HepG2 (cell line): ENCODE measurements around the gene SGO1. TPM values are rescaled to one million over a fixed set of nuclear protein-coding genes. Genes with fewer than 3 reads are reported as not detected.

Experiments
- ATAC-seq: fragments of 200-7000 bp; cut with Tn5 transposase; 3 replicates; pipeline ENCODE4 v1.9.1; 2020; ENCODE audit warnings: mild to moderate bottlenecking, moderate library complexity
- BruUV-seq: library from RNA; stranded (reverse); fragments of 400-500 nt; replicated peaks from 2 replicates; lab custom pipeline; 2021; lab: Mats Ljungman, UMichigan
- CTCF ChIA-PET: fragments of 300-600 bp; formaldehyde crosslinking; extraction: SDS; loops from one replicate; lab custom pipeline; 2021; ENCODE audit warnings: low total read pairs, inconsistent platforms, low intra/inter-chr PET ratio; lab: Yijun Ruan, JAX
- POLR2A ChIA-PET: fragments of 350-600 bp; sonication (Branson Sonifier 250); formaldehyde crosslinking; loops from one replicate; lab custom pipeline; 2020; ENCODE audit warnings: antibody characterized with exemption, inconsistent platforms; lab: Yijun Ruan, JAX
- DNase-seq: peaks from one replicate; pipeline ENCODE4 v3.0.0-alpha.2; 2015; ENCODE audit warnings: low spot score
- FAIRE-seq: peaks from 3 replicates; lab custom pipeline; 2011; peaks lifted over from hg19 to GRCh38; lab: Jason Lieb, UNC
- H2AFZ ChIP-seq: one replicate; pipeline ENCODE4 v1.6.1; 2011; ENCODE audit warnings: low read length, inconsistent platforms
- H3K27ac ChIP-seq: fragments of 300-600 bp; 3 replicates; pipeline ENCODE4 v1.8.0; 2011; ENCODE audit warnings: mixed run types, mild to moderate bottlenecking, mixed read lengths, low read length, inconsistent platforms; ENCODE audit not compliant: insufficient read depth; ENCODE audit errors: extremely low read length
- H3K27me3 ChIP-seq, 2 experiments: fragments of 200-600 bp in 1 of 2; 2 replicates in 1 of 2; 3 replicates in 1 of 2; pipeline versions ENCODE4 v1.6.0 to v1.8.0; 2011; ENCODE audit warnings: low read length in 2 of 2, mild to moderate bottlenecking in 2 of 2, moderate library complexity in 2 of 2, inconsistent platforms in 1 of 2; ENCODE audit not compliant: insufficient read depth in 2 of 2, control insufficient read depth in 1 of 2
- H3K36me3 ChIP-seq, 2 experiments: fragments of 200-600 bp in 1 of 2; replicated peaks in 1 of 2; 2 replicates in 1 of 2; 3 replicates in 1 of 2; pipeline versions ENCODE4 v1.5.1 to v1.8.0; 2011; ENCODE audit warnings: low read length in 2 of 2, inconsistent platforms in 1 of 2; ENCODE audit not compliant: insufficient read depth in 2 of 2, control insufficient read depth in 1 of 2
- H3K4me1 ChIP-seq: 2 replicates; pipeline ENCODE4 v1.5.1; 2012; ENCODE audit warnings: low read length, inconsistent platforms; ENCODE audit not compliant: insufficient read depth
- H3K4me2 ChIP-seq: 2 replicates; pipeline ENCODE4 v1.6.0; 2011; ENCODE audit warnings: low read depth, low read length, inconsistent platforms
- H3K4me3 ChIP-seq, 3 experiments: fragments of 200-600 bp in 1 of 3; sonication (generic), shearing (Covaris generic) in 1 of 3; replicated peaks in 1 of 3; 2 replicates each; pipeline ENCODE4 v1.5.1; 2011 to 2016; ENCODE audit warnings: low read length in 3 of 3, inconsistent platforms in 2 of 3, low read depth in 2 of 3, mild to moderate bottlenecking in 2 of 3, control low read depth in 1 of 3, mixed read lengths in 1 of 3; ENCODE audit not compliant: insufficient read depth in 1 of 3
- H3K79me2 ChIP-seq: one replicate; pipeline ENCODE4 v1.6.1; 2011; ENCODE audit warnings: low read length, inconsistent platforms; ENCODE audit not compliant: insufficient read depth
- H3K9ac ChIP-seq: 2 replicates; pipeline ENCODE4 v1.6.0; 2011; ENCODE audit warnings: mild to moderate bottlenecking, low read depth, low read length, inconsistent platforms; ENCODE audit not compliant: insufficient read depth
- H3K9me3 ChIP-seq: 2 replicates; pipeline ENCODE4 v1.5.1; 2012; ENCODE audit warnings: mild to moderate bottlenecking, low read length
- H4K20me1 ChIP-seq: 2 replicates; pipeline ENCODE4 v1.6.0; 2011; ENCODE audit warnings: inconsistent platforms, mild to moderate bottlenecking, low read length, moderate library complexity; ENCODE audit not compliant: insufficient read depth
- ATF1 ChIP-seq: IDR thresholded peaks from 2 replicates; pipeline ENCODE4 v1.6.1; 2016; ENCODE audit warnings: mild to moderate bottlenecking, control low read depth
- HNRNPLL ChIP-seq: fragments of 200-400 bp; formaldehyde crosslinking; IDR thresholded peaks from 2 replicates; pipeline ENCODE4 v1.6.1; 2017; ENCODE audit warnings: mild to moderate bottlenecking, low read depth, low read length; ENCODE audit not compliant: poor library complexity, severe bottlenecking
- KDM2A ChIP-seq: sonication (generic); formaldehyde crosslinking; IDR thresholded peaks from 2 replicates; pipeline ENCODE4 v1.4.0; 2020; ENCODE audit warnings: low read depth, missing genetic modification reagents, borderline replicate concordance
- REPIN1 ChIP-seq: sonication (generic); formaldehyde crosslinking; IDR thresholded peaks from 2 replicates; pipeline ENCODE4 v1.8.0; 2022; ENCODE audit warnings: missing genetic modification reagents, low read depth, mild to moderate bottlenecking, borderline replicate concordance
- TCF12 ChIP-seq, 2 experiments: fragments of 450-650 bp in 1 of 2; sonication (generic) in 1 of 2; formaldehyde crosslinking in 1 of 2; IDR thresholded peaks; 2 replicates each; pipeline versions ENCODE4 v1.6.1 to v1.8.0; 2017 to 2022; ENCODE audit warnings: antibody characterized with exemption in 1 of 2, mild to moderate bottlenecking in 1 of 2, missing genetic modification reagents in 1 of 2, moderate library complexity in 1 of 2
- ZBTB38 ChIP-seq: sonication (generic); formaldehyde crosslinking; IDR thresholded peaks from 2 replicates; pipeline ENCODE4 v1.5.1; 2020; ENCODE audit warnings: mild to moderate bottlenecking, missing genetic modification reagents
- ZNF260 ChIP-seq: sonication (generic); formaldehyde crosslinking; IDR thresholded peaks from 2 replicates; pipeline ENCODE4 v1.4.0; 2020; ENCODE audit warnings: missing genetic modification reagents, low read depth, mild to moderate bottlenecking, borderline replicate concordance
- ZNF451 ChIP-seq: sonication (generic); formaldehyde crosslinking; IDR thresholded peaks from 2 replicates; pipeline ENCODE4 v1.5.0; 2020; ENCODE audit warnings: mild to moderate bottlenecking, missing genetic modification reagents
- ZNF572 ChIP-seq: sonication (generic); formaldehyde crosslinking; IDR thresholded peaks from 2 replicates; pipeline ENCODE4 v1.5.1; 2020; ENCODE audit warnings: mild to moderate bottlenecking, missing genetic modification reagents
- WGBS: methylation state at CpG from one replicate; pipeline ENCODE4 v1.1.6; 2017; ENCODE audit warnings: low lambda C conversion rate; 5-methylcytosine and 5-hydroxymethylcytosine counted together
- in situ Hi-C: cut with HindIII; loops from 2 replicates; pipeline ENCODE4 v1.10.0; 2017; ENCODE audit warnings: low pct_unique_long_range_greater_than_20kb; ENCODE audit not compliant: extremely low pct_ligation_motif_present
- intact Hi-C: fragments of 100-400 bp; cut with micrococcal nuclease; formaldehyde crosslinking; loops from one replicate; pipeline ENCODE4 v1.10.0; 2022; ENCODE audit not compliant: unreplicated experiment
- polyA plus RNA-seq, 8 experiments: library from polyadenylated mRNA; depleted of rRNA in 3 of 8; stranded (reverse) in 7 of 8; unstranded in 1 of 8; fragments of >200 nt; fragmentation: Illumina TruSeq in 4 of 8; extraction: Trizol in 4 of 8; gene quantifications; 2 replicates each; pipeline versions ENCODE4 v1.2.1 to v1.2.3, GENCODE V29; 2011 to 2016; ENCODE audit warnings: low read depth in 4 of 8, missing spikeins in 1 of 8, mixed read lengths in 1 of 8; ENCODE audit not compliant: insufficient read depth in 1 of 8
- total RNA-seq, 5 experiments: library from RNA; depleted of rRNA; stranded (reverse); fragments of >200 nt; fragmentation: Illumina TruSeq; extraction: Trizol; gene quantifications; 2 replicates each; pipeline ENCODE4 v1.2.3, GENCODE V29; 2016; ENCODE audit warnings: low read depth in 1 of 5
- TF ChIP-seq, protein P1 (sequence below): IDR thresholded peaks from 2 replicates; pipeline ENCODE4 v1.6.1; 2016; ENCODE audit warnings: mild to moderate bottlenecking
- TF ChIP-seq, protein P2 (sequence below): sonication (generic); formaldehyde crosslinking; IDR thresholded peaks from 2 replicates; pipeline ENCODE4 v1.5.1; 2020; ENCODE audit warnings: mild to moderate bottlenecking, missing genetic modification reagents, borderline replicate concordance
- TF ChIP-seq, protein P3 (sequence below): sonication (generic); formaldehyde crosslinking; IDR thresholded peaks from 2 replicates; pipeline ENCODE4 v1.4.0; 2020; ENCODE audit warnings: mild to moderate bottlenecking, missing genetic modification reagents, borderline replicate concordance
- TF ChIP-seq, protein P4 (sequence below): conservative IDR thresholded peaks from 2 replicates; pipeline ENCODE4 v1.6.1; 2018; ENCODE audit warnings: missing genetic modification reagents

The SGO1 gene
- total and polyA plus RNA-seq, 2 of the 13 experiments (the other 11 are each of a cell fraction or from before 2014, with no cell fraction given): 2.1 to 16.1 TPM

GRCh38 chr3:20146301-20146700 is 39.7 kb downstream of the SGO1 start (continued):
- TF ChIP-seq, protein P1, sequence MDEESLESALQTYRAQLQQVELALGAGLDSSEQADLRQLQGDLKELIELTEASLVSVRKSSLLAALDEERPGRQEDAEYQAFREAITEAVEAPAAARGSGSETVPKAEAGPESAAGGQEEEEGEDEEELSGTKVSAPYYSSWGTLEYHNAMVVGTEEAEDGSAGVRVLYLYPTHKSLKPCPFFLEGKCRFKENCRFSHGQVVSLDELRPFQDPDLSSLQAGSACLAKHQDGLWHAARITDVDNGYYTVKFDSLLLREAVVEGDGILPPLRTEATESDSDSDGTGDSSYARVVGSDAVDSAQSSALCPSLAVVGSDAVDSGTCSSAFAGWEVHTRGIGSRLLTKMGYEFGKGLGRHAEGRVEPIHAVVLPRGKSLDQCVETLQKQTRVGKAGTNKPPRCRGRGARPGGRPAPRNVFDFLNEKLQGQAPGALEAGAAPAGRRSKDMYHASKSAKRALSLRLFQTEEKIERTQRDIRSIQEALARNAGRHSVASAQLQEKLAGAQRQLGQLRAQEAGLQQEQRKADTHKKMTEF: no peak
- TF ChIP-seq, protein P2, sequence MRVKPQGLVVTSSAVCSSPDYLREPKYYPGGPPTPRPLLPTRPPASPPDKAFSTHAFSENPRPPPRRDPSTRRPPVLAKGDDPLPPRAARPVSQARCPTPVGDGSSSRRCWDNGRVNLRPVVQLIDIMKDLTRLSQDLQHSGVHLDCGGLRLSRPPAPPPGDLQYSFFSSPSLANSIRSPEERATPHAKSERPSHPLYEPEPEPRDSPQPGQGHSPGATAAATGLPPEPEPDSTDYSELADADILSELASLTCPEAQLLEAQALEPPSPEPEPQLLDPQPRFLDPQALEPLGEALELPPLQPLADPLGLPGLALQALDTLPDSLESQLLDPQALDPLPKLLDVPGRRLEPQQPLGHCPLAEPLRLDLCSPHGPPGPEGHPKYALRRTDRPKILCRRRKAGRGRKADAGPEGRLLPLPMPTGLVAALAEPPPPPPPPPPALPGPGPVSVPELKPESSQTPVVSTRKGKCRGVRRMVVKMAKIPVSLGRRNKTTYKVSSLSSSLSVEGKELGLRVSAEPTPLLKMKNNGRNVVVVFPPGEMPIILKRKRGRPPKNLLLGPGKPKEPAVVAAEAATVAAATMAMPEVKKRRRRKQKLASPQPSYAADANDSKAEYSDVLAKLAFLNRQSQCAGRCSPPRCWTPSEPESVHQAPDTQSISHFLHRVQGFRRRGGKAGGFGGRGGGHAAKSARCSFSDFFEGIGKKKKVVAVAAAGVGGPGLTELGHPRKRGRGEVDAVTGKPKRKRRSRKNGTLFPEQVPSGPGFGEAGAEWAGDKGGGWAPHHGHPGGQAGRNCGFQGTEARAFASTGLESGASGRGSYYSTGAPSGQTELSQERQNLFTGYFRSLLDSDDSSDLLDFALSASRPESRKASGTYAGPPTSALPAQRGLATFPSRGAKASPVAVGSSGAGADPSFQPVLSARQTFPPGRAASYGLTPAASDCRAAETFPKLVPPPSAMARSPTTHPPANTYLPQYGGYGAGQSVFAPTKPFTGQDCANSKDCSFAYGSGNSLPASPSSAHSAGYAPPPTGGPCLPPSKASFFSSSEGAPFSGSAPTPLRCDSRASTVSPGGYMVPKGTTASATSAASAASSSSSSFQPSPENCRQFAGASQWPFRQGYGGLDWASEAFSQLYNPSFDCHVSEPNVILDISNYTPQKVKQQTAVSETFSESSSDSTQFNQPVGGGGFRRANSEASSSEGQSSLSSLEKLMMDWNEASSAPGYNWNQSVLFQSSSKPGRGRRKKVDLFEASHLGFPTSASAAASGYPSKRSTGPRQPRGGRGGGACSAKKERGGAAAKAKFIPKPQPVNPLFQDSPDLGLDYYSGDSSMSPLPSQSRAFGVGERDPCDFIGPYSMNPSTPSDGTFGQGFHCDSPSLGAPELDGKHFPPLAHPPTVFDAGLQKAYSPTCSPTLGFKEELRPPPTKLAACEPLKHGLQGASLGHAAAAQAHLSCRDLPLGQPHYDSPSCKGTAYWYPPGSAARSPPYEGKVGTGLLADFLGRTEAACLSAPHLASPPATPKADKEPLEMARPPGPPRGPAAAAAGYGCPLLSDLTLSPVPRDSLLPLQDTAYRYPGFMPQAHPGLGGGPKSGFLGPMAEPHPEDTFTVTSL: no peak
- no peak for TF ChIP-seq KDM2A (CRISPR knock-in tag)
- no peak for TF ChIP-seq ZBTB38 (CRISPR knock-in tag)

GRCh38 chr3:20145874-20146273 is 40.1 kb downstream of the SGO1 start:
- Histone ChIP-seq H3K36me3 (no peaks in the 10 kb centered on the region), H3K9ac (no peak overlapping the region), H3K27ac (no peak overlapping the region), H3K9me3 (no peaks in the 10 kb centered on the region), H3K4me1 (peaks cover 23% of the 10 kb centered on the region), H2AFZ (no peak overlapping the region), H3K4me2 (no peak overlapping the region), H3K27me3 (no peaks in the 10 kb centered on the region), H3K79me2 (no peaks in the 10 kb centered on the region), H4K20me1 (no peaks in the 10 kb centered on the region), H3K4me3 (no peak overlapping the region)
- no TSS peak for BruUV-seq
- ATAC-seq: no peak
- intact Hi-C loops (no loop called here), in situ Hi-C loops (no loop called here)
- ChIA-PET POLR2A (no interaction called here), CTCF (no interaction called here)
- TF ChIP-seq ZNF260 (no peak), REPIN1 (CRISPR knock-in tag) (no peak), ATF1 (CRISPR knock-in tag) (no peak), HNRNPLL (no peak), ZNF451 (CRISPR knock-in tag) (no peak), TCF12 (IDR thresholded peaks at IDR 0.05) (no peak), TCF12 (CRISPR knock-in tag; IDR thresholded peaks at IDR 0.05) (no peak), ZNF572 (CRISPR knock-in tag) (no peak)
- TF ChIP-seq, protein P3, sequence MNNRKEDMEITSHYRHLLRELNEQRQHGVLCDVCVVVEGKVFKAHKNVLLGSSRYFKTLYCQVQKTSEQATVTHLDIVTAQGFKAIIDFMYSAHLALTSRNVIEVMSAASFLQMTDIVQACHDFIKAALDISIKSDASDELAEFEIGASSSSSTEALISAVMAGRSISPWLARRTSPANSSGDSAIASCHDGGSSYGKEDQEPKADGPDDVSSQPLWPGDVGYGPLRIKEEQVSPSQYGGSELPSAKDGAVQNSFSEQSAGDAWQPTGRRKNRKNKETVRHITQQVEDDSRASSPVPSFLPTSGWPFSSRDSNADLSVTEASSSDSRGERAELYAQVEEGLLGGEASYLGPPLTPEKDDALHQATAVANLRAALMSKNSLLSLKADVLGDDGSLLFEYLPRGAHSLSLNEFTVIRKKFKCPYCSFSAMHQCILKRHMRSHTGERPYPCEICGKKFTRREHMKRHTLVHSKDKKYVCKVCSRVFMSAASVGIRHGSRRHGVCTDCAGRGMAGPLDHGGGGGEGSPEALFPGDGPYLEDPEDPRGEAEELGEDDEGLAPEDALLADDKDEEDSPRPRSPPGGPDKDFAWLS (CRISPR knock-in tag): no peak
- TF ChIP-seq, protein P4, sequence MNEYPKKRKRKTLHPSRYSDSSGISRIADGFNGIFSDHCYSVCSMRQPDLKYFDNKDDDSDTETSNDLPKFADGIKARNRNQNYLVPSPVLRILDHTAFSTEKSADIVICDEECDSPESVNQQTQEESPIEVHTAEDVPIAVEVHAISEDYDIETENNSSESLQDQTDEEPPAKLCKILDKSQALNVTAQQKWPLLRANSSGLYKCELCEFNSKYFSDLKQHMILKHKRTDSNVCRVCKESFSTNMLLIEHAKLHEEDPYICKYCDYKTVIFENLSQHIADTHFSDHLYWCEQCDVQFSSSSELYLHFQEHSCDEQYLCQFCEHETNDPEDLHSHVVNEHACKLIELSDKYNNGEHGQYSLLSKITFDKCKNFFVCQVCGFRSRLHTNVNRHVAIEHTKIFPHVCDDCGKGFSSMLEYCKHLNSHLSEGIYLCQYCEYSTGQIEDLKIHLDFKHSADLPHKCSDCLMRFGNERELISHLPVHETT: no peak
- 91% methylated on average over 2 of the region's 2 CpGs for WGBS
- no peak for FAIRE-seq
- DNase-seq: no peak
